ENCODE results near the gene UNC5C.

Gene UNC5C

DNA sequence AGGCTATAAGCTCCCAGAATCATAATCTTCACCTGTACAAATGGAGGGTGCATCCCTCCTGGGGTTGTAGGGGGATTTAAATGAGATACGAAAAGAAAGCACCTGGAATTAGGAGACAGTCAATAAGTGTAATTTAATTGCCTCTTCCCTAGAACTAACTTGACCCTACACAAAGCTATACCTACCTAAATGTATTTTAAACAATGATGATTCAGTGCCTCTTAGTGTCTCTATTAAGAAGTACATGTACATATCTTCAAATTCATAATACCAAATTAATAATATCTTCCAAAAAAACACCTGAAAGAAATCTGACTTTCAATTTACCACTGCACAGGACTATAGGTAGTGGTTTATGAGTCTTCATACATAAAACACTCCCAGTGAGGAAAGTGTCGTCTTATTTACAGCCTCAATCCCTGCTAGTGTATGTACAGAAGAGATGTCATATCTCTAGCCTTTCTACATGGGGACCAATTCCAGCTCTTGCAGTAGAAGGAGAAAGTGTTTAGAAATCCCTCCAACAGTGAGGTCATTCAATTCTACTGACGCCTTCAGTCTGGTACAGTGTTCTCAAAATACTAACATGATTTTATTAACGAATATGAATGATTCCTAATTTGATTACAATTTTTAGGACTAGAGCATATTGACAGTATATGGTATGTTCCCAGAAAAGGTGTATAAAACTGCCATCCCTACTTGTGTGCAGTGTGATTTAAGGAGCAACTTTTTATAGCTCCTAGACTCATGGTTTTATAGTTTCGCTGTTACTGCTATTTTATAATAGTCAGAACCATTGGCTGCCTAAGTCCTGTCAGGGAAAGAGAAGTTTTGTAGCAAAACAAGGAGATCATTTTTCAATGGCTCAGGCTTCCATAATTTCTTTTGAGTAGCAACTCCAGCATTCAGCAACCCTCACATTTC is 282.7 kb downstream of the UNC5C start:
- DNase-seq (ENCODE audit: low read depth): no peak

DNA sequence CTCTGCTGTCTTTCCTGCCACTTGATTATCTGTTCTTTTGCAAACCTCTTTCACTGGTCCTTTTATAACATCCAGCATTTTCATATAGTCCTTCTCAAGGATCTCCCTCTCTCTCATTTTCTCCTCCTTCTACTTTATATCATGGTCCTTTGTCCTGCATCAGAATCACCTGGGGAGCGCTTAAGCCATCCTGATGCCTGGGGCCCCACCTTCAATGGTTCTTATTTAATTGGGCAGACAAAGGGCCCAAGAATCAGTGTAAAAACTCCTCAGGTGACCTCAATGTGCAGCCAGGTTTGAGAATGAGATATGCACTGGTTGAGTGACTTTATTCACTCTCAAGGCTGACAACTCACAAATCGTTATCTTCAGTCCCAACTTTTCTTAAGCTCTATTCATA is 283.9 kb downstream of the UNC5C start:
- no peak for DNase-seq (ENCODE audit: low read depth)

GRCh38 chr4:95263960-95264359 is 284.8 kb downstream of the UNC5C start:
- no peak for DNase-seq (ENCODE audit: low read depth)

GRCh38 chr4:95263391-95263790 is 285.4 kb downstream of the UNC5C start:
- no peak for DNase-seq (ENCODE audit: low read depth)

DNA sequence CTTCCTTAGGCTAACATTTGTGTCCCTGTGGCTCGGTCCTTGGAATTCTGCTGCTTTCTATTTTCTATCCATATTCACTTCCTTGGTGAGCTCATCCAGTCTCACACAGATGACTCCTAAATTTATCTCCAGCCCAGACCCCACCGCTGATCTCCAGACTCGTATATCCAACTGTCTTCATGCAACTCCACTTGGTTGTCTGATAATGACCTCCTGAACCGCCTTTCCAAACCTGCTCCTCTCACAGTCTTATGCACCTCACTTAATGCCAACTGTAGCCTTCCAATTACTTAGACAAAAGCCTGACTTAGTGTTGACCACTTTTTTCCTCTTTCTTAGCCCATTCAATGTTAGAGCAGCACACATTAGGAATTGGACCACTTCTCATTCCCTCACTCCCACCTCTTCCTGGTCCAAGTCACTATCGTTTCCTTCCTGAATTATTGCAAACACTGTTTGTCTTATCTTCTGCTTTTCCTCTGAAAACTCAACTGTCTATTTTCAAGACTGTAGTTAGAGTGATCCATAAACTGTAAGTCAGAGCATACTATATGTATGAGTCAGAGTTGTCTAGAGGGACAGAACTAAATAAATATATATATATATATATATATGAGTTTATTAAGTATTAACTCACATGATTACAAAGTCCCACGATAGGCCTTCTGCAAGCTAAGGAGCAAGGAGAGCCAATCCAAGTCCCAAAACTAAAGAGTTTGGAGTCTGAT is 292.5 kb downstream of the UNC5C start:
- DNase-seq (ENCODE audit: low read depth): no peak

DNA sequence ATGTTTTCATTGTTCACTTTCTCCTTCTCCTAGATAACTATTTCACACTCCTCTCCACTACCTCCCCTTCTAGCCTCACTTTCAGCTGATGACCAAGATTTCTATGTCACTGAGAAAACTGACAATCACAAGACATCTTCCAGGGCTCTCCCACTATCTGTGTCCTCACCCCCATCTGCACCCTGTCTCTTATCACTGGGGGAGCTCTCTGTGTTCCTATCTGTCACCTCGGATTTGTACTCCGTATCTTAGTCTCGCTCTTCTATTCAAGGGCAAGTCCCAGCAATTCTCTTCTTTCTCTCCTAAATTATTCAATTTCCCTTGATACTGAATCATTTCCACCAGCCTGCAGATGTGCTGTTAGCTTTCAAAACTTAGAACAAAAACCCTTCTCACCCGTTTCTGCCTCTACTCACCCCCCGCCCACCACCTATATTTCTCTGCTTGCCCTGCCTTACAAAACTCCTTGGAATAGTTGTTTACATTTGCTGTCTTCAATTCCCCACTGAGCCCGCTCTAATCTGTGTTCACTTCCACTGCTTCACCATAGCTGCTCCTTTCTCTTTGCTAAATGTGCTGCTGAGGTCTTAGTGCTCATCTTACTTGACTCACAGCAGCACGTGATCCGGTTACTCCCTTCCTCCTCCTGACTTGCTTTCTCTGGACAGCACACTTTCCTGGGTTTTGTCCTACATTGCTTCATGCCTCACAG is 293.2 kb downstream of the UNC5C start:
- DNase-seq (ENCODE audit: low read depth): no peak

DNA sequence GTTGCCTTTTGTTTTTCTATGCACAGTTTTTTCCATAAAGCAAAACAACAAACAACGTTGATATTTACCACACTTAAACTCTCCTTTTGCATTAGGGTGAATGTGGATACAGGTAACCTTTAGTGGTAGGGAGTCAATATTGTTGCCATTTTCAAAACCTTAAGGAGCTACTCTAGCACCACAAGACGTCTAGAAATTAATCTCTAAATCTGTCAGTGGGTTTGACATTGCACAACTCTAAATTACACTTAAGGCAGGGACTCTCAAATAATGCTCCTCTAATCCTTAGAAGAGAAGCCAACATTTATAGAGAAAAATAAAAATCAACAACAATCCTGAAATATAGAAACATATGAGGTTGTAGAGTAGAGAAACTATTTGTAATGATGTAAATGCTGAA is 297.2 kb downstream of the UNC5C start:
- DNase-seq (ENCODE audit: low read depth): no peak

- no peak for DNase-seq (ENCODE audit: low read depth)
Observed at GRCh38 chr4:95250544-95251137, 298.1 kb downstream of the UNC5C start.

GRCh38 chr4:95249426-95250021 is 299.2 kb downstream of the UNC5C start:
- DNase-seq (ENCODE audit: low read depth): peak; percentile 8

DNA sequence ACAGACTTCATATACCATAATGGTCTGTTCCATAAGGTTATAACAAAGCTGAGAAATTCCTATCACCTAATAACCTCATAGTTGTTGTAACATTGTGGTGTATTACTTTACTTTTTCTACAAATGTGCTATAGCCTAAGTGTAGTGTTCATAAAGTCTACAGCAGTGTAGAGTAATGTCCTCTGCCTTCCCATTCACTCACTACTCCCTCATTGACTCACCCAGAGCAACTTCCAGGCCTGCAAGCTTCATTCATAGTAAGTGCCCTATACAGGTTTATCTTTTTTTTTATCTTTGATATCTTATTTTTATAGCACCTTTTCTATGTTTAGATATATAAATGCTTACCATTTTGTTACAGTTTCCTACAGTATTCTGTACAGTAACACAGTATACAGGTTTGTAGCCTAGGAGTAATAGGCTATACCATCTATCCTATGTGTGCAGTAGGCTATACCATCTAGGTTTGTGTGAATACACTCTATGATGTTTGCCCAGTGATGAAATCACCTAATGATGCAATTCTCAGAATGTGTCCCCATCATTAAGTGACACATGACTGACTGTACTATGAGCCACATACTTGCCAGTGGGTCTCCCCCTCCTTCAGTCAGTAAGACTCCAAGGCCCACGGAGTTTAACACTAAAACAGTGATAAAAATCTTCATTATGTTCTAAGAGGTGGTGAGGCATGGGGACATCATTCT is 299.9 kb downstream of the UNC5C start:
- DNase-seq (ENCODE audit: low read depth): no peak

GRCh38 chr4:95243892-95244291 is 304.9 kb downstream of the UNC5C start:
- no peak for DNase-seq (ENCODE audit: low read depth)

- no peak for DNase-seq (ENCODE audit: low read depth)
Observed at GRCh38 chr4:95238554-95238953, 310.2 kb downstream of the UNC5C start.

DNA sequence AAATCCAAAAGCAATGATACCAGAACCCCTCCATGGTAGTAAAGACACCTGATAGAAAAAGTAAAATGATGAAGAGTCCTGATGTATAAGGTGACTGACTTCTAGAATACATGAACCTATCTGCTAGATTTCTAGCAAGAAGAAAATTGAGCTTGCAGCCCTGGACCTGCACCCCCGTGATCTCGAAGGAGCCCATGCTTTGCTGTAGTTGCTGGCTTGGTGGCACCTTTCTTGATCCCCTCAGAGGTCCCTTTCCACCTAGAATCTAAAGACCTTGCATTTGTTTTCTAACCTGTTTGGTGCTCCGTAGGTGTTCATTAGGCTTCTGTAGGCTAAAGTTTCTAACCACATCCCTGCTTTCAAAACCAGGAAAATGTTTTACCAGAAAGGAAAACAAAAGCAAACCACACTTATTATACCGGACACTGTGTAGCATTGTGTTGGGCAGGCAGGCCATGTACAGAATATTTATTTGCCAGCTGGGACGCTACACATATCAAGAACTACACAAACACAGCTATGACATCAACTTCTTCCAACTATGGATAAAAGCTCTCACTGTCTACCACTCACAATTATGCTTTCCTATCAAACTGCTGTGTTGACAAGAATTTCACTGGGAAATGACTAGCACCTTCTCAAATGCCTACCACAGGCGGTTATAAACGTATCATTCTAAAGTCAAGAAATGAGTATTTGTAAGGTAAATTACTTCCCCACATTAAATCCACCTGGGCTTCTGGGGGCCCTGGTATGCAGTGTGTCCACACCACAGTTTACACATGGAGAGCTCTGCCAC is 316.2 kb downstream of the UNC5C start:
- DNase-seq (ENCODE audit: low read depth): no peak

GRCh38 chr4:95231681-95232080 is 317.1 kb downstream of the UNC5C start:
- no peak for DNase-seq (ENCODE audit: low read depth)

DNA sequence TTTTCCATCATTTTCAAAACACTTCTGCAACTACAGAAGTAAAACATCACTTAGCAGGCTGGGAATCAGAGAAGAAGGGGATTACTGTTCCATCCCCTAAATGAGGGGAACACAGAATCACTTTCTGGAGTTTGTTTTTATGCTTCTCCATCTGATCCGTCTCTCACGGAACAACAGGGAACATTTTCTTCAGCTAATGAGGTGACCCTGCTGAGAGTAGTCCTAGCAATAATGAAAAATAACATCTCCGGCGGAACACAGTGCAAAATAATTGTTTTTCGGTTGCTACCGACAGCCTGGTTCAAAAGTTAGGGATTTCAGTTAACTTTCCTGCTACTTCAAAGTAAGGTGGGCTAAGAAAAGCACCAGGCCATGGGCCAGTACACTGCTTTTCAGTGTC is 322.9 kb downstream of the UNC5C start:
- DNase-seq (ENCODE audit: low read depth): no peak

DNA sequence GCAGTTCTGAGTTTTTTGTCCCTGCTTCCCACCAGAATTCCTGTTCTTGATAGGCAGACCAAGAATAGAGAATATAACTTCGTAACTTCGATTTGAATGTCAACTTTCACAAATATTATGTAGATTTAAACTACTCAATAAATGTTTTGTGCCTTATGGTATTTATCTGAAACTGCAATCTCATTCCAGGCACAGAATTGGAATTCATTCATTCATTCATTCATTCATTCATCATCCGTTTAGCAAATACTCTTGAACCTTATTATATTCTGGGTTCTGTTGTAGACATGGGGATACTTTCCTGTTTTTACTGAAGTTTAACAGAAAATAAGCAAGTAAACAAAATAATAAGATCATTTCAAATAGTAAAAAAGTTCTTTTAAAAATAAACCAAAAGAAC is 324.4 kb downstream of the UNC5C start:
- no peak for DNase-seq (ENCODE audit: low read depth)

GRCh38 chr4:95220205-95221175 is 328.3 kb downstream of the UNC5C start:
- DNase-seq (ENCODE audit: low read depth): no peak

GRCh38 chr4:95219109-95219508 is 329.7 kb downstream of the UNC5C start:
- DNase-seq (ENCODE audit: low read depth): no peak

- no peak for DNase-seq (ENCODE audit: low read depth)
Observed at GRCh38 chr4:95217197-95217596, 331.6 kb downstream of the UNC5C start.

Measured in CMK (cell line).